Small intestine (tissue), 7 donors: Measurements from ENCODE around the gene ARHGAP28. TPM values are rescaled to one million over a fixed set of nuclear protein-coding genes. Genes with fewer than 3 reads are reported as not detected.

ENCODE experiments used
- DNase-seq, 2 donors: peaks; one replicate each; pipeline versions ENCODE4 v3.0.0 to v3.0.0-alpha.2; 2013
- FAIRE-seq: peaks from 2 replicates; lab custom pipeline; 2012; peaks lifted over from hg19 to GRCh38; lab: Jason Lieb, UNC
- H3K27ac ChIP-seq, 3 donors: one replicate each; pipeline ENCODE4 v1.5.1; 2013; ENCODE audit warnings: low read length in 2 of 3, mild to moderate bottlenecking in 2 of 3, control low read depth in 1 of 3, inconsistent platforms in 1 of 3, low read depth in 1 of 3, moderate library complexity in 1 of 3
- H3K27me3 ChIP-seq, 3 donors: one replicate each; pipeline ENCODE4 v1.6.1; 2013; ENCODE audit warnings: low read length in 3 of 3, inconsistent platforms in 1 of 3; ENCODE audit not compliant: control insufficient read depth in 3 of 3, insufficient read depth in 3 of 3
- H3K36me3 ChIP-seq, 3 donors: one replicate each; pipeline ENCODE4 v1.6.1; 2013; ENCODE audit warnings: low read length in 3 of 3, inconsistent platforms in 1 of 3, low read depth in 1 of 3, mild to moderate bottlenecking in 1 of 3, moderate library complexity in 1 of 3; ENCODE audit not compliant: control insufficient read depth in 3 of 3, insufficient read depth in 2 of 3
- H3K4me1 ChIP-seq, 3 donors: one replicate each; pipeline ENCODE4 v1.6.1; 2013; ENCODE audit warnings: low read length in 2 of 3, inconsistent platforms in 1 of 3, low read depth in 1 of 3, mild to moderate bottlenecking in 1 of 3, moderate library complexity in 1 of 3; ENCODE audit not compliant: control insufficient read depth in 3 of 3, insufficient read depth in 2 of 3
- H3K4me3 ChIP-seq, 3 donors: one replicate each; pipeline ENCODE4 v1.5.1; 2013; ENCODE audit warnings: low read length in 3 of 3, control low read depth in 1 of 3, inconsistent platforms in 1 of 3, low read depth in 1 of 3, mild to moderate bottlenecking in 1 of 3, moderate library complexity in 1 of 3
- H3K9me3 ChIP-seq, 2 donors: one replicate each; pipeline ENCODE4 v1.6.1; 2013; ENCODE audit warnings: low read depth in 1 of 2, low read length in 1 of 2; ENCODE audit not compliant: control insufficient read depth in 2 of 2, insufficient read depth in 1 of 2
- WGBS, 3 donors: extraction: QIAGEN DNeasy Blood & Tissue Kit; methylation state at CpG; one replicate each; pipeline ENCODE4 v1.1.7; 2013; 5-methylcytosine and 5-hydroxymethylcytosine counted together
- polyA plus RNA-seq, 4 donors: library from polyadenylated mRNA; stranded (reverse) in 3 of 4; unstranded in 1 of 4; fragments of 200-250 nt in 3 of 4; fragments of 120-200 nt in 1 of 4; gene quantifications; one replicate each; pipeline versions ENCODE4 v1.2.1 to v1.2.3, GENCODE V29; 2013
- donor health status: healthy with polysubstance abuse.
- donor health status: control.
- donor health status: control.
- donor health status: Bipolar disorder and iron deficiency.
- donor health status: healthy.

Gene ARHGAP28
- polyA plus RNA-seq, 4 donors, result 1.2 to 10.8 (median 2.4) TPM

DNA sequence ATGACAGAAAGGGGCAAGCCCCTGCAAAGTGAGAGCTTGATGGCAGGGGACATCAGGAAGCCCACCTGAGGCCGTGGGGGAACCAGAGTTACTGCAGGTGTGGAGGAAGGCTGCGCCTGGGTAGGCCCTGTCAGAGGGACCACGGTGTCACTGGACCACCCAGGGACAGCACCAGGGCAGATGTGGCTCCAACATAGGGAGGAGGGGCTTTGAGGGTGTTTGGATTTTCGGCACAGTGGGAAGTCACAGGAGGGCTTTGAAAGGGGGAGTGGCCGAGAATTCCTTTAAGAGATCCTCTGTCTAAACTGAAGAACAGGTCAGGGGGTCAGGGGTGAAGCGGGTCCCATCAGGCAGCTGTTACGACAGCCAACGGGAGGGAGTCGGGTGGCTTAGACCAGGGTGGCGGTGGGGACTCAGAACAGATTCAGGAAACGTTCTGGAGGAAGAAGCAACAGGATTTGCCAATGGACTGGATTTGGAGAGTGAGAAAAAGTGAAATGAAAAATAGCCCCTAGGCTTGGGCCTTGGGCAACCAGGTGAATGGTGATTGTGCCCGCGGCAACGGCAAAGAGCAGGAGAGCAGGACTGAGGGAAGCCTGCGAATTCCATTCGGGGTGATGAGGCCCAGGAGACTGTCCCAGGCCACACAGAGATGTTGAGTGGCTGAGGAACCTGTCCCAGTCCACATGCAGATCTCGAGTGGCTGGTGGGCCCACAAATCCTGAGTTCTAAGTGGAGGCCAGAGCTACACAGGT lies 222.0 kb downstream of the ARHGAP28 start:
- H3K4me3 ChIP-seq, result no peak overlapping the region
- H3K9me3 ChIP-seq, result no peaks in the 10 kb centered on the region
- H3K27ac ChIP-seq, result no peak overlapping the region
- no peaks in the 10 kb centered on the region for H3K36me3 ChIP-seq
- DNase-seq, result no peak
- FAIRE-seq, result no peak
- 84 to 90% (median 85%) methylated on average over 17 of the region's 17 CpGs for WGBS, 3 donors
- H3K4me1 ChIP-seq, result peaks cover 0 to 37% (median 10%) of the 10 kb centered on the region in 3 donors
- no peaks in the 10 kb centered on the region for H3K27me3 ChIP-seq

DNA sequence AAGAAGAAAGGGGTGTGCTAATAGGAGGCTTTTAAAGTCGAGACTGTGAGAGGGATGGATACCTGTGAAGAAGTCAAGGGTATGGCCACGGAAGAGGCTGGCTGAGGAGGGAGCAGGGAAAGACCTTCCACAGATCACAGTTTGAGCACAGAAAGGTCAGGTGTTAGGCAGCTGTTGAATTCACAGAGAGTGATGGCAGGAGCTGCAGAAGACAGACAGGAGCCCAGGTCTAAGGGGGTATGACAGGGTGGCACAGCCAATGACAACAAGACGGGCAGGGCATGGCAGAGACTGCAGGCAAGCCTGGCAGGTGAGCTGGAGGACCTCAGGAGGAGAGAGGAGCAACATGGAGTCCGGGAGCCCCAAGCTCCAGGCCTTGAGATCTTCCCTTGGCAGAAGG lies 225.0 kb downstream of the ARHGAP28 start:
- FAIRE-seq (no peak), DNase-seq (no peak)
- no peak overlapping the region for H3K4me3 ChIP-seq
- no peak overlapping the region for H3K27ac ChIP-seq
- 78 to 88% (median 83%) methylated on average over 4 of the region's 4 CpGs for WGBS, 3 donors
- H3K4me1 ChIP-seq, result peaks cover 0 to 15% (median 0%) of the 10 kb centered on the region in 3 donors
- no peaks in the 10 kb centered on the region for H3K36me3 ChIP-seq
- no peaks in the 10 kb centered on the region for H3K27me3 ChIP-seq
- H3K9me3 ChIP-seq, result no peaks in the 10 kb centered on the region

DNA sequence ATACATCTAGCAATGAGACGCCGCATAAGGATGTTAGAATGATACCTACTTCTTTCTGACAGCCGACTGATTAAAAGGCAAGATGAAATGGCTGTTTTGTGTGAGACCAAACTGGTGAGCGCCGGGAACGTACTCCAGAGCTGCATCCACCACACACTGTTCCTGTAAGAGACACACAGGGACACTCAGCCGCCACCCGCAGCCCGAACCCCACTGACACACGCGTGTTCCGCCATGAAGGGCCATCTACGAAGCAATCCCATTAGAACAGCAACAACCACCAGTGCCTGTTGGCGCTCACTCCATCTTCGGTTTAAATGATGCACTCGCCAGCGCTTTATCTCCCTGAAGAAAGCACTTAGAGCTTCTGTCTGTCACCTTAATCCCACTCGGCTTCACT lies 225.8 kb downstream of the ARHGAP28 start:
- Histone ChIP-seq H3K27me3 (no peaks in the 10 kb centered on the region), H3K4me1 (peaks cover 0 to 11% (median 0%) of the 10 kb centered on the region in 3 donors), H3K36me3 (no peaks in the 10 kb centered on the region), H3K27ac (no peak overlapping the region), H3K9me3 (no peaks in the 10 kb centered on the region), H3K4me3 (no peak overlapping the region)
- no peak for FAIRE-seq
- no peak for DNase-seq
- WGBS, 3 donors, result 95% methylated on average over 18 of the region's 18 CpGs

DNA sequence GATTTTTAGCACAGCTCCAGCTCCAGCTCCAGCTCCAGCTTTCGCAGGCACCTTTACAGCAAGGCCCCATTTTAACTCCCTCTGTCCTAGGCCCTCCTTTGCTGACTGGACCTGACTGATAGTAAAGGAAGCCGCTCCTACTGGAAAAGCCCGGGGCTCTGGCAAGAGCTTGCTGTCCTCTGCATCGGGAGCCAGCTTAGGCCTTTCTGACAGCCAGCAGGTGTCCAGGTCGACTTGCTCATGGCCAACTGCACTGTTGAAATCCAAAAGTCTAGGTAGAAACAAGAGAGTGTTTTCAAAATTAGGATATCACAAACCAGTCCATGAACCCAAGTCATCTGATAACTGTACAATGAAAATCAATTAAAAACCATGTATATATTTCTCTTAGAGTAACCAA lies 227.0 kb downstream of the ARHGAP28 start:
- Histone ChIP-seq H3K4me1 (no peaks in the 10 kb centered on the region), H3K27ac (no peak overlapping the region), H3K27me3 (no peaks in the 10 kb centered on the region), H3K4me3 (no peak overlapping the region), H3K36me3 (no peaks in the 10 kb centered on the region), H3K9me3 (no peaks in the 10 kb centered on the region)
- no peak for DNase-seq
- WGBS, 3 donors, result 84 to 89% (median 88%) methylated on average over 5 of the region's 5 CpGs
- FAIRE-seq, result no peak

DNA sequence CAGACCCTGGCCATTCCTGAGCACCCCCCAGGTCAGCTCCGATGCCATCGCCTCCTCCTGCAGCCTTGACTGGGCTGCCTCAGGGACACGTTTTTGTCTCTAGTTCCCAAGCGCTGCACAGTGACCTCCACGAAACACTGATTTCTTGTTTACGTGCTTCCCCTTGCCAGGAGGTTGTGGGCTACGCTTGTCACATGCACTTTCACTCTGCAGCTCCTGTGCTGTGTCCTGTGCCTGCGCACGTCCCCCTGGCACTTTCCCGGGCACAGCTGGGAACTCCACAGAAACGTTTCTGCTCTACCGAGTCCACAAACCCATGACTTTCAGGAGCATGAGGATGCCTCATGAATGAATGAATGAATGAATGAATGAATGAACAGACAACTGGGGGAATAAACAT lies 227.5 kb downstream of the ARHGAP28 start:
- H3K4me3 ChIP-seq, result no peak overlapping the region
- DNase-seq (no peak), FAIRE-seq (no peak)
- H3K36me3 ChIP-seq, result no peaks in the 10 kb centered on the region
- no peaks in the 10 kb centered on the region for H3K4me1 ChIP-seq
- WGBS, 3 donors, result 87 to 96% (median 93%) methylated on average over 12 of the region's 12 CpGs
- no peaks in the 10 kb centered on the region for H3K27me3 ChIP-seq
- H3K9me3 ChIP-seq, result no peaks in the 10 kb centered on the region
- no peak overlapping the region for H3K27ac ChIP-seq

DNA sequence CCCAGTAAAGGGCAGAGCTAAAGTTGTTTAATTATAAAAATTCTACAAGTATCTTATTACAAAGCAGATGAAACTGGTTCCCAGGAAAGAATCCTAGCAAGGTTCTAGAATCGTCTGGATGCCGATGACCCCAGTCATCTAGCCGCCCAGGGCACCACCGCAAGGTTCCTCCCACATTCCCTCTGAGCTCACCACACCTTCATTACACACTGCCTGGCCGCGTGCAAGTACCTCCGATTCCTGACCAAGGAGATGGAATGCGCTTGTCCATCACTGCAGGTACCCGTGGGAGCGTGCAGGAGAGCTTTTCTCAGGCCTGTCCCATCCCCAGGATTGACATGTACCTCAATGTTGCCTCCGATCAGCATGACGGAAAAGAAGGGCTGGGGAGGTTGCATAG lies 229.6 kb downstream of the ARHGAP28 start:
- no peak for FAIRE-seq
- no peak overlapping the region for H3K27ac ChIP-seq
- H3K27me3 ChIP-seq, result no peaks in the 10 kb centered on the region
- H3K36me3 ChIP-seq, result no peaks in the 10 kb centered on the region
- H3K4me1 ChIP-seq, result peaks cover 0 to 4% (median 3%) of the 10 kb centered on the region in 3 donors
- 92 to 96% (median 92%) methylated on average over 12 of the region's 12 CpGs for WGBS, 3 donors
- DNase-seq, result no peak
- H3K4me3 ChIP-seq, result no peak overlapping the region
- H3K9me3 ChIP-seq, result no peaks in the 10 kb centered on the region

DNA sequence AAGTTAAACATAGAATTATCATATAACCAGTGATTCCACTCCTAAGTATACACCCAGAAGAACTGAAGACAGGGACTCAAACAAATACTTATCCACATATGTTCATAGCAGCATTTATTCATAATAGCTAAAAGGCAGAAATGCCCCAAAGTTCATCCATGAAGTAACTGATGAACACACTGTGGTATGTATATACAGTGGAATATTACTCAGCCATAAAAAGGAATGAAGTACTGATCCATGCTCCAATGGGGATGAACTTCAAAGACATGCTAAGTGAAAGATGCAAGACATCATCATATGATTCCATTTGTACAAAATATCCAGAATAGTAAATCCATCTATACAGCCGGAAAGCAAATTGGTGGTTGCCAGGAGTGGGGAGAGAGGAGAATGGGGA lies 230.6 kb downstream of the ARHGAP28 start:
- no peak overlapping the region for H3K27ac ChIP-seq
- no peaks in the 10 kb centered on the region for H3K27me3 ChIP-seq
- WGBS, 3 donors, result 94 to 98% (median 96%) methylated on average over 1 of the region's 1 CpG
- FAIRE-seq, result no peak
- H3K4me1 ChIP-seq, result peaks cover 0 to 4% (median 3%) of the 10 kb centered on the region in 3 donors
- no peaks in the 10 kb centered on the region for H3K9me3 ChIP-seq
- H3K4me3 ChIP-seq, result no peak overlapping the region
- DNase-seq, result no peak
- no peaks in the 10 kb centered on the region for H3K36me3 ChIP-seq

DNA sequence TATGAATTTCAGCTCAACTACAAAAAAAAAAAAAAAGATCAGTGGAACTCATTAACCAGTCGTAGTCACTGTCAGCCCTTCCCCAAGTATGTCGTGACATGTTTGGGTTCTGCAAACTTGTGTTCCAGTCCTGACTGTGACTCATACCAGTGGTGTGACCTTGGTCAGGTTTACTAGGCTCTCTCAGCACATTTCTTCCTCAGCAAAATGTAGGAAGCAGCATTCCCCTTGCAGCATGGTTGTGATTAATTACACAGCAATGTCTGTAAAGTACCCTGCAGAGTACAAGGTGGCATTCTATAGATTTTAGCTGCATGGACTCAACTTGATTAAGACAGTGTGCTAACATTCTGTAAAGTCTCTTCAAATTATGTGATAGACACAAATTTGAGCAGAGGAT lies 231.1 kb downstream of the ARHGAP28 start:
- FAIRE-seq, result no peak
- Histone ChIP-seq H3K4me1 (peaks cover 0 to 4% (median 3%) of the 10 kb centered on the region in 3 donors), H3K4me3 (no peak overlapping the region), H3K9me3 (no peaks in the 10 kb centered on the region), H3K27ac (no peak overlapping the region), H3K36me3 (no peaks in the 10 kb centered on the region), H3K27me3 (no peaks in the 10 kb centered on the region)
- 77 to 94% (median 81%) methylated on average over 2 of the region's 2 CpGs for WGBS, 3 donors
- no peak for DNase-seq

DNA sequence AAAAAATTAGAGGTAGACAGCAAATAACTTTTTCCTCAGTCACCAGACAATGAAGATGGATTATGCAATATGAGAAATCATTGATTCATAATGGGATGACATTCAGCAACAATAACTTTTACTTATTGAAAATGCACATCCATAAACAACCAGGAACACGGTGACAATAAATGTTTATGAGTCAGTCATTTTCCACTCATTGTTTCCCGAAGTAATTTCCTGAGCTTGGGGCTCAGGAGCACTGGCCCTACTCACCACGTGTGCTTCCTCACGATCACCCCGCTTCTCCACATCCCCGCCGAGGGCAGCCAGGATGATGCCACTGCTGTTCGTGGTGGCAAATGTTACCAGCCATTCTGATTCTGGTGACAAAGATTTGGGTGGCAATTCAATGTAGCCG lies 231.8 kb downstream of the ARHGAP28 start:
- FAIRE-seq (no peak), DNase-seq (no peak)
- Histone ChIP-seq H3K9me3 (no peaks in the 10 kb centered on the region), H3K4me1 (peaks cover 0 to 4% (median 3%) of the 10 kb centered on the region in 3 donors), H3K27me3 (no peaks in the 10 kb centered on the region), H3K27ac (no peak overlapping the region), H3K4me3 (no peak overlapping the region), H3K36me3 (no peaks in the 10 kb centered on the region)
- WGBS, 3 donors, result 84 to 90% (median 90%) methylated on average over 9 of the region's 9 CpGs
